Measurements from ENCODE around the gene PLD3.

- TF ChIP-seq CTCF (IDR thresholded peaks at IDR 0.05) (no peak), POLR2A (IDR thresholded peaks at IDR 0.05) (no peak), EP300 (IDR thresholded peaks at IDR 0.05) (no peak), POLR2AphosphoS5 (IDR thresholded peaks at IDR 0.05) (no peak)
Measured at GRCh38 chr19:40389404-40390083, 41.0 kb downstream of the PLD3 start.
